MCF 10A (cell line): Measurements from ENCODE around the gene RPH3AL. TPM values are rescaled to one million over a fixed set of nuclear protein-coding genes. Genes with fewer than 3 reads are reported as not detected.

Experiments used
- BruUV-seq: library from RNA; stranded (reverse); fragments of 400-500 nt; replicated peaks from 2 replicates; lab custom pipeline; 2021; lab: Mats Ljungman, UMichigan
- CTCF ChIA-PET: fragments of 300-600 bp; sonication (Branson Sonifier 250); formaldehyde crosslinking; extraction: SDS; loops from one replicate; lab custom pipeline; 2021; ENCODE audit warnings: antibody characterized with exemption, inconsistent platforms; lab: Yijun Ruan, JAX
- POLR2A ChIA-PET: fragments of 300-600, 350-650 bp; sonication (Branson Sonifier 250); formaldehyde crosslinking; extraction: SDS; loops from one replicate; lab custom pipeline; 2020; ENCODE audit warnings: antibody characterized with exemption, inconsistent platforms; lab: Yijun Ruan, JAX
- DNase-seq: peaks from one replicate; pipeline ENCODE4 v3.0.0-alpha.2; 2018; ENCODE audit not compliant: unreplicated experiment
- H3K27ac Mint-ChIP-seq: one replicate; pipeline ENCODE4 v1.8.0; 2022; ENCODE audit warnings: mild to moderate bottlenecking, low read depth, mixed read lengths; ENCODE audit not compliant: unreplicated experiment
- H3K27me3 Mint-ChIP-seq: one replicate; pipeline ENCODE4 v1.8.0; 2022; ENCODE audit warnings: mixed read lengths; ENCODE audit not compliant: insufficient read depth, unreplicated experiment
- H3K36me3 Mint-ChIP-seq: one replicate; pipeline ENCODE4 v1.8.0; 2022; ENCODE audit warnings: mild to moderate bottlenecking, moderate library complexity, mixed read lengths; ENCODE audit not compliant: insufficient read depth, unreplicated experiment
- H3K4me1 Mint-ChIP-seq: one replicate; pipeline ENCODE4 v1.8.0; 2022; ENCODE audit warnings: mixed read lengths; ENCODE audit not compliant: insufficient read depth, unreplicated experiment
- H3K4me3 Mint-ChIP-seq: one replicate; pipeline ENCODE4 v1.8.0; 2022; ENCODE audit warnings: mild to moderate bottlenecking, moderate library complexity, mixed read lengths; ENCODE audit not compliant: unreplicated experiment
- H3K9me3 Mint-ChIP-seq: one replicate; pipeline ENCODE4 v1.8.0; 2022; ENCODE audit warnings: mixed read lengths; ENCODE audit not compliant: unreplicated experiment
- CTCF ChIP-seq: fragments of 200-600 bp; IDR thresholded peaks from one replicate; pipeline ENCODE4 v1.8.0; 2022; ENCODE audit warnings: antibody characterized with exemption, mild to moderate bottlenecking; ENCODE audit not compliant: unreplicated experiment
- intact Hi-C: fragments of 100-400 bp; cut with micrococcal nuclease; formaldehyde crosslinking; loops from 2 replicates; pipeline ENCODE4 v1.14.1; 2022
- total RNA-seq: library from RNA; stranded (reverse); gene quantifications from 2 replicates; pipeline ENCODE4 v1.2.3, GENCODE V29; 2022

RPH3AL gene
- total RNA-seq, 1 experiment from 2014 or later, result 0.89 TPM

- peaks cover 10% of the 10 kb centered on the region for H3K9me3 Mint-ChIP-seq
- no peak overlapping the region for H3K27ac Mint-ChIP-seq
- peaks cover 4% of the 10 kb centered on the region for H3K36me3 Mint-ChIP-seq
- H3K4me1 Mint-ChIP-seq, result no peaks in the 10 kb centered on the region
- H3K27me3 Mint-ChIP-seq, result peaks cover 11% of the 10 kb centered on the region
- TF ChIP-seq CTCF, result no peak
- intact Hi-C loops, result no loop called here
- no peak overlapping the region for H3K4me3 Mint-ChIP-seq
- CTCF ChIA-PET, result interaction anchor here (0.7 kb wide), 1 partner anchor 118 kb away, joined by 6 read pairs; no protein-coding TSS in a partner anchor
- BruUV-seq, result no TSS peak
- POLR2A ChIA-PET, result interaction anchor here (0.6 kb wide), 1 partner anchor 26 kb away, joined by 3 read pairs; no protein-coding TSS in a partner anchor
- no peak for DNase-seq
Observed at GRCh38 chr17:249236-249993, 103.2 kb downstream of the RPH3AL start.

GRCh38 chr17:248337-249235 is 104.0 kb downstream of the RPH3AL start:
- no peak for TF ChIP-seq CTCF
- H3K27me3 Mint-ChIP-seq, result peaks cover 11% of the 10 kb centered on the region
- peaks cover 10% of the 10 kb centered on the region for H3K9me3 Mint-ChIP-seq
- no peak for DNase-seq
- H3K27ac Mint-ChIP-seq, result no peak overlapping the region
- H3K4me1 Mint-ChIP-seq, result no peaks in the 10 kb centered on the region
- BruUV-seq, result no TSS peak
- H3K36me3 Mint-ChIP-seq, result peaks cover 4% of the 10 kb centered on the region
- no peak overlapping the region for H3K4me3 Mint-ChIP-seq
- intact Hi-C loops, result no loop called here
- ChIA-PET POLR2A (no interaction called here), CTCF (no interaction called here)

- H3K9me3 Mint-ChIP-seq, result peaks cover 10% of the 10 kb centered on the region
- CTCF ChIA-PET, result no interaction called here
Observed at GRCh38 chr17:247767-248166, 104.8 kb downstream of the RPH3AL start.

More at GRCh38 chr17:247767-248166, 104.8 kb downstream of the RPH3AL start:
- intact Hi-C loops, result no loop called here
- DNase-seq, result no peak
- no TSS peak for BruUV-seq
- Mint-ChIP-seq H3K36me3 (peaks cover 4% of the 10 kb centered on the region), H3K4me1 (no peaks in the 10 kb centered on the region), H3K27ac (no peak overlapping the region), H3K4me3 (no peak overlapping the region), H3K27me3 (peaks cover 11% of the 10 kb centered on the region)
- TF ChIP-seq CTCF, result no peak
- POLR2A ChIA-PET, result no interaction called here
